Mesodermal cell (in vitro differentiated cells): ENCODE results near the gene DHX16.

Experiments used
- H3K27ac ChIP-seq: 2 replicates; pipeline ENCODE4 v1.7.0; 2013; ENCODE audit warnings: mild to moderate bottlenecking, low read depth, low read length, moderate library complexity; ENCODE audit not compliant: severe bottlenecking
- H3K36me3 ChIP-seq: 2 replicates; pipeline ENCODE4 v1.7.1; 2013; ENCODE audit warnings: mild to moderate bottlenecking, low read length, moderate library complexity; ENCODE audit not compliant: control insufficient read depth, insufficient read depth
- H3K4me1 ChIP-seq: one replicate; pipeline ENCODE4 v1.7.1; 2013; ENCODE audit warnings: mild to moderate bottlenecking, low read length; ENCODE audit not compliant: insufficient read depth, control insufficient read depth, poor library complexity, severe bottlenecking
- H3K4me3 ChIP-seq: 2 replicates; pipeline ENCODE4 v1.7.0; 2013; ENCODE audit warnings: low read length, control low read depth, mild to moderate bottlenecking; ENCODE audit not compliant: insufficient read depth, poor library complexity, severe bottlenecking; ENCODE audit errors: extremely low read depth
- H3K9me3 ChIP-seq: 2 replicates; pipeline ENCODE4 v1.7.1; 2013; ENCODE audit warnings: mild to moderate bottlenecking, low read length, moderate library complexity; ENCODE audit not compliant: control insufficient read depth
- WGBS, 2 experiments: methylation state at CpG; one replicate each; pipeline ENCODE4 v1.1.5; 2013; ENCODE audit warnings: missing lambda C conversion rate in 2 of 2; ENCODE audit not compliant: insufficient coverage in 2 of 2; 5-methylcytosine and 5-hydroxymethylcytosine counted together

The DHX16 gene

DNA sequence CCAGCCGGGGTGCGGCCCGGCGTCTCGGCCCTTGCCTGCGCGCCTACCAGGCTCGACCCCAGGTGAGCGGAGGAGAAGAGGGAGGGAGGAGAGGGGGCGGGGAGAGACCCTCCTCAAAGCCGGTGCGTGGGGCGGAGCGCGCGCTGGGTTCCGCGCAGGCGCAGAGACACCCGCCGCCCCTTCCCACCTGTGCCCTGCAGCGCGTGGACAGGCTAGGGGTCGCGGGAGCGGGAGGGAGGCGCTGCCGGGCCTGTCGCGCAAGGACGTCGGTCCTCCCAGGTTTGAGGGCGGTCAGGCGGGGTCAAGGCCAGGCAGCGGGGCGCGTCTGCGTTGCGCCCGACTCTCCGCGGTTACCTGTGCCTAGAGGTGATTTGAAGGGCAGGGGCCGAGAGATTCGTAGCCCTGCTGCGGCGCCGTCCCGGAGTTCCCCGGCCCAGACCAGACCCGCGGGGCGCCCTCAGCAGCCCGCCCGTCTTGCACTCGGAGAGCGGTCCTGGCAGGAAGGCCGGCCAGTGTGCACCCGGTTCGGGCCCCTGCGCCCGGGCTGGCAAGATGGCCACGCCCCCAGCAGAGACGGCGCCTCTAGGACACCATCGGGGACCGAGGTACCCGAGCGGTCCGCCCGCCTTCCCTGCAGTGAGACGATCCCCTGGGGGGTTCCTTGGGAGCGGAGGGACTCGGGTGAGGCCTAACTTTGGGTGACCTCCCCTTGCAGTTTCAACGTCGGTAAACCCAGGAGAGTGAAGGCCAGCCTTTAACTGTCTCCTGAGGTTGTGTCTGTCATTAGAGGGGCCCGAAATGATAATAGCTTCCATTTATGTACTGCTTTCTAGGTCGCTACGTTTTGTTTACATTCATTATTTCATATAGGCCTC, 25.3 kb downstream of the DHX16 start:
- Histone ChIP-seq H3K27ac (peak overlapping the region; percentile 71), H3K4me3 (peak overlapping the region; percentile 88), H3K4me1 (no peaks in the 10 kb centered on the region), H3K36me3 (peaks cover 48% of the 10 kb centered on the region), H3K9me3 (no peaks in the 10 kb centered on the region)
- 0 to 1% methylated on average over 59 to 62 of the region's 78 CpGs for WGBS, 2 experiments

GRCh38 chr6:30646450-30647241, 26.2 kb downstream of the DHX16 start, which contains the start of gene C6orf136:
TSS of gene C6orf136 (plus strand) at chr6:30647133. CDS start at chr6:30647232, 99 bp downstream.
- peak within 1 kb of the TSS; percentile 88 for H3K4me3 ChIP-seq
- 21 to 44% methylated on average over 11 to 17 of the region's 37 CpGs for WGBS, 2 experiments
- H3K9me3 ChIP-seq: no peaks in the 10 kb centered on the region
- H3K27ac ChIP-seq: peak within 1 kb of the TSS; percentile 71
- no peaks in the 10 kb centered on the region for H3K4me1 ChIP-seq
- peaks cover 45% of the 10 kb centered on the region for H3K36me3 ChIP-seq

DNA sequence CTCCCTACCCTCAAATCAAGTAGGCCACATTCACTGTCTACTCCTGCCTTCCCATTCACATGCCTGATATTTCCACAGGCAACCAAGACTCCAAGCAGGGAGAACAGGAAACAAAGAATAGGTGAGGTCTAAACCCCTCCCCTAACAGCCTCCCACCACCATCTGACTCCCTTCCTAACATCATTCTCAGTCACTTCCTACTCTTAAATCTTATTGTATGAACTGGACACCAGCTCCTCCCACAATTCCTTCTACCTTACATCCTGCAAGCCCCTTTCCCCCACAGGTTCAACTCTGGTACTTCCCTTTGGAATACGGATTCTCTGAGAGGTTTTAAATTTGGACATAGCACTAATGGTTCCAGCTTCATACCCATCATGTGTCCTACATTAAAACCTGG, 26.8 kb downstream of the DHX16 start:
- peak overlapping the region; percentile 3 for H3K27ac ChIP-seq
- WGBS, 2 experiments: 80 to 91% methylated on average over 1 of the region's 1 CpG
- H3K4me3 ChIP-seq: no peak overlapping the region
- no peaks in the 10 kb centered on the region for H3K9me3 ChIP-seq
- H3K36me3 ChIP-seq: peaks cover 45% of the 10 kb centered on the region
- no peaks in the 10 kb centered on the region for H3K4me1 ChIP-seq

- H3K36me3 ChIP-seq: peaks cover 54% of the 10 kb centered on the region
- H3K4me1 ChIP-seq: no peaks in the 10 kb centered on the region
- H3K4me3 ChIP-seq: no peak overlapping the region
- H3K27ac ChIP-seq: no peak overlapping the region
- H3K9me3 ChIP-seq: no peaks in the 10 kb centered on the region
- WGBS, 2 experiments: 92 to 93% methylated on average over 5 of the region's 5 CpGs
These were observed 28.0 kb downstream of the DHX16 start for GRCh38 chr6:30644769-30645168.

- 100% methylated on average over 2 of the region's 2 CpGs; no CpG with 5 or more reads in 1 of the 2 experiments for WGBS, 2 experiments
- no peaks in the 10 kb centered on the region for H3K4me1 ChIP-seq
- peaks cover 64% of the 10 kb centered on the region for H3K36me3 ChIP-seq
- no peaks in the 10 kb centered on the region for H3K9me3 ChIP-seq
- no peak overlapping the region for H3K4me3 ChIP-seq
- H3K27ac ChIP-seq: no peak overlapping the region
These were observed 29.1 kb downstream of the DHX16 start for GRCh38 chr6:30643656-30644055.

GRCh38 chr6:30641048-30641447, 31.8 kb downstream of the DHX16 start:
- Histone ChIP-seq H3K27ac (no peak overlapping the region), H3K4me1 (no peaks in the 10 kb centered on the region), H3K4me3 (no peak overlapping the region), H3K36me3 (peaks cover 63% of the 10 kb centered on the region), H3K9me3 (no peaks in the 10 kb centered on the region)
- 89 to 100% methylated on average over 1 of the region's 1 CpG for WGBS, 2 experiments

GRCh38 chr6:30640481-30640880, 32.3 kb downstream of the DHX16 start:
- H3K36me3 ChIP-seq: peaks cover 63% of the 10 kb centered on the region
- H3K27ac ChIP-seq: no peak overlapping the region
- H3K9me3 ChIP-seq: no peaks in the 10 kb centered on the region
- H3K4me3 ChIP-seq: no peak overlapping the region
- WGBS, 2 experiments: 93 to 96% methylated on average over 7 to 8 of the region's 10 CpGs
- no peaks in the 10 kb centered on the region for H3K4me1 ChIP-seq

- H3K36me3 ChIP-seq: peaks cover 69% of the 10 kb centered on the region
- H3K27ac ChIP-seq: no peak overlapping the region
- WGBS, 2 experiments: 100% methylated on average over 3 of the region's 3 CpGs
- no peak overlapping the region for H3K4me3 ChIP-seq
- no peaks in the 10 kb centered on the region for H3K4me1 ChIP-seq
- H3K9me3 ChIP-seq: no peaks in the 10 kb centered on the region
These were observed 37.0 kb downstream of the DHX16 start for GRCh38 chr6:30635834-30636233.

- 9% methylated on average over 29 to 33 of the region's 36 CpGs for WGBS, 2 experiments
- Histone ChIP-seq H3K36me3 (peaks cover 84% of the 10 kb centered on the region), H3K27ac (peak within 1 kb of the TSS; percentile 88), H3K4me3 (peak within 1 kb of the TSS; percentile 65), H3K9me3 (no peaks in the 10 kb centered on the region), H3K4me1 (peaks cover 4% of the 10 kb centered on the region)
These were observed 46.1 kb downstream of the DHX16 start, which contains the start of gene ATAT1 for GRCh38 chr6:30626484-30627366. TSS of gene ATAT1 (plus strand) at chr6:30626874.

GRCh38 chr6:30625511-30625910, 47.3 kb downstream of the DHX16 start:
- WGBS, 2 experiments: 92 to 99% methylated on average over 8 of the region's 8 CpGs
- no peak overlapping the region for H3K4me3 ChIP-seq
- H3K4me1 ChIP-seq: peaks cover 4% of the 10 kb centered on the region
- H3K9me3 ChIP-seq: no peaks in the 10 kb centered on the region
- H3K36me3 ChIP-seq: peaks cover 85% of the 10 kb centered on the region
- H3K27ac ChIP-seq: no peak overlapping the region
